ENCODE data around the gene FBXO34.

Gene FBXO34

DNA sequence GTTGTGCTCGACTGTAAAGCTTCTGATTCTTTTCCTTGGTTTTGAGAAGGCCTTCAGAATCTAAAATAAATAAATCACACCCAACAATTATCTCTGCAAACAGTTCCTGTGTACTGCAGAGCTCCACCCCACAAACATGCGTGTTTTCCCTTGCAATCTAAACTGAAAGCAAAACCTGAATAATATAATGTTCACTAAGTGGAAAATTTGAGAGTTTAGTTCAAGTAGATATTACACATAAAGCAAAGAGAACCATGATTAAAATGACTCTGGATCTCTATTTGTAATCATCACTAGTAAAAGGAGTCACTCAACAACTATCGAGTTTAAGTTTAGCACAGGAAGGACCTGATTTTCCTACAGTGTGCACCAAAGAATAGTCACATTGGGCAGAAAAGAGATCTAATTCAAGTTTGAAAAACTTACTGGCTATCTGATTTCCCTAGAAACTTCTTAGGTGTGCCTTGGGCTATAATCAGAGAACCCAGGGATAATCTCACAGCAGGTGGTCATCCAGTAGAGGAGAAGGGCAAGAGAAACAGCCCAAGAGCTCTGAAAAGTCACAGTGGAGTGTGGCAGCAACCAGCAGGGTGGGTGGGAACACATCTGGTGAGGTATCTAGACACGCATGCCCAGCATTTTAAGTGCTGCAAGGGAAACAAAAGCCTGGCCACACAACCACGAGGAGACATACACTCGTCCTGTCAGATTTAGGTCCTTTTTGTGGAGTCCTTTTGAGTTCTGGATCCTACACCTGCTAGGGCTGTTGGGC lies 115.0 kb downstream of the FBXO34 start:
- peak overlapping the region; percentile 49 for H3K4me3 Mint-ChIP-seq
- peaks cover 76% of the 10 kb centered on the region for H3K36me3 Mint-ChIP-seq (ENCODE audit: low read depth)
- peak overlapping the region; percentile 94 for H3K27ac Mint-ChIP-seq
- no peaks in the 10 kb centered on the region for H3K27me3 Mint-ChIP-seq
- peaks cover 52% of the 10 kb centered on the region for H3K4me1 Mint-ChIP-seq (ENCODE audit: low read depth)
- no peaks in the 10 kb centered on the region for H3K9me3 Mint-ChIP-seq

DNA sequence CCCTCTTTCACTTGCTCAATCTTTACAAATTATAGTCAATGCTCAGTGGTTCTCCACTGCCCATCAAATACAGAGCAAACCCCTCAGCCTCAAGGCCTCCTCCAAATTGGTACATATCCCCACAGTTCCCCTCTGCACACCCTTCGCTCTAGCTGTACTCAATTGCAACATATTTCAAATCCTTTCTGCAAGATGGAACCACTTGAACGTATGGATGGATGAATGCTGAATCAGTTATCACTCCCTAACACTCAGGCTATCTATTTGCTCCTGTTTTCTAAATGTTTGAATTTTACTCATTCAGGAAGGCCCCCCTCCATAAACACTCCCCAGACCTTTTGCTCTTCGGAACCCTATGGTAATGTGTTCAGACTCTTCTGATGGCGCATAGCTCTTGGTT lies 115.9 kb downstream of the FBXO34 start:
- Mint-ChIP-seq H3K36me3 (ENCODE audit: low read depth) (peaks cover 71% of the 10 kb centered on the region), H3K4me1 (ENCODE audit: low read depth) (peaks cover 52% of the 10 kb centered on the region), H3K4me3 (no peak overlapping the region), H3K27me3 (no peaks in the 10 kb centered on the region), H3K9me3 (no peaks in the 10 kb centered on the region), H3K27ac (peak overlapping the region; percentile 94)

DNA sequence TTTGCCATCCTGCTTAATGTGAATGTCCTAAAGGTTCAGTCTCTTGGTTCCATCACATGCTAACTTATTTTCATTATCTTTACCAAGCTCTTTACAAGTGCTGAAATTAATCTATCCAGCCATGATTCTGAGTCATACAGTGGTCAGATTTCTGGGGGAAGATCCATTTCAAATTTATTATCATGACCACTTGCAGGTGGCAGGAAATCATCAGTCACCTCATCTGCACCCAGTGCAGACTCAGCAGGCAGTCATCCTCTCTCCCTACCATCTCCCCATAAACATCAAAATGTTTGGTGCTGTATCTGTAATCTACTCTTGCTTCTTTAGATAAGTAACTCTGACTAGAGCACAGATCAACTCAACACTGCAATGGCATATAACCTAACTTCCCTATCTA lies 116.9 kb downstream of the FBXO34 start:
- Mint-ChIP-seq H3K27me3 (no peaks in the 10 kb centered on the region), H3K9me3 (no peaks in the 10 kb centered on the region), H3K4me1 (ENCODE audit: low read depth) (peaks cover 52% of the 10 kb centered on the region), H3K36me3 (ENCODE audit: low read depth) (peaks cover 64% of the 10 kb centered on the region), H3K27ac (peak overlapping the region; percentile 83), H3K4me3 (no peak overlapping the region)

DNA sequence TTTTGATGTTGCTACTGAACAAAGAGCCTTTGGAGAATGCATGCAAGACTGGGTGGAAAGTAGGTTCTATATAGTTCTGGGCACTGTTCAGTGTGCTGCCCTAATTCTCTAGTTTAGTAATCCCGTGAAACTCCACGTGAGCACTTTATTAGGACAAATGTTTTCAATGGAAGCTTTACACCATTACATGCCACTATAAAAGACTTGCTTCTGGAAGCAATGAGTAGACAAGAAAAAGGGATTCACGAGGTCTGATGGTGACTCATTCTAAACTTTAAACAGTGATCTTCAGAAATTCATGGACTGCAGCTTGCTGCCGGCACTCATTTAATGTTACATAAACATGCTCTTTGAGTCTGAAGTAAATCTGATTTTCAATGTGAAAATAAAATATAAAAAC lies 118.1 kb downstream of the FBXO34 start:
- Mint-ChIP-seq H3K36me3 (ENCODE audit: low read depth) (peaks cover 55% of the 10 kb centered on the region), H3K9me3 (no peaks in the 10 kb centered on the region), H3K27me3 (no peaks in the 10 kb centered on the region), H3K4me3 (no peak overlapping the region), H3K4me1 (ENCODE audit: low read depth) (peaks cover 49% of the 10 kb centered on the region), H3K27ac (peak overlapping the region; percentile 83)

DNA sequence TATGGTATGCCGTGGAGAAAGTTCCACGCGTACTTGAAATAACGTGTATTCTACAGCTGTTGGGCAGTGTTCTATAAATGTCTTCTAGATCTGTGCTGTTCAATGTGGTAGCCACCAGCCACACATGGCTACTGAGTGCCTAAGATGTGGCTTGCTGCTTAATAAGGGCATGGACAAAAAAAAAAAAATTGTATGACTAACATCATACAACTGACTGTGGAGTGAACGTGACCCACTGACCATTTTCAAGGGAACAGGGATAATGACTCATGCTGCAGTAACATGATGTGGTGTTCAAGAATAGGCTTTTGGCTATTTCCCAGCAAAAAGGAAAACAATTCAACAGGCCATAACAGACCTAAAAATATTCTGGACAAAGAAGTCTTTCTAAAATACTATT lies 127.5 kb downstream of the FBXO34 start:
- peaks cover 20% of the 10 kb centered on the region for H3K36me3 Mint-ChIP-seq (ENCODE audit: low read depth)
- H3K9me3 Mint-ChIP-seq: no peaks in the 10 kb centered on the region
- no peak overlapping the region for H3K4me3 Mint-ChIP-seq
- no peak overlapping the region for H3K27ac Mint-ChIP-seq
- peaks cover 29% of the 10 kb centered on the region for H3K4me1 Mint-ChIP-seq (ENCODE audit: low read depth)
- H3K27me3 Mint-ChIP-seq: no peaks in the 10 kb centered on the region

DNA sequence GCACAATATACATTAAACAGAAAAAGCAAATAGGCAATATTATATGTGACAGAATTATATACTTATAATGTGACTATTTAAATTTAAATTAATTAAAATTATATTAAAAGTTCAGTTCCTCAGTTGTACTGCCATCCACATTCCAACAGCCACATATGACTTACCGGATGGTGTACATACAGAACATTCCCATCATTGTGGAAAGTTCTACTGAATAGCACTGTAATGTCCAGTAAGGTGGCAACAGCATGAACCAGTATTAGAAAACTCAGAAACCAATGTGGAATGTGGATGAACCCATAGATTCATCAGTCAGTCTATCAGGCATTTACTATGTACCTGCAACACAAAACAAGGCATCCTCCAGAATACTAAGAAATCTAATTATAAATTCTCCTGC lies 128.0 kb downstream of the FBXO34 start:
- H3K36me3 Mint-ChIP-seq (ENCODE audit: low read depth): peaks cover 20% of the 10 kb centered on the region
- no peaks in the 10 kb centered on the region for H3K27me3 Mint-ChIP-seq
- no peak overlapping the region for H3K27ac Mint-ChIP-seq
- no peaks in the 10 kb centered on the region for H3K9me3 Mint-ChIP-seq
- H3K4me1 Mint-ChIP-seq (ENCODE audit: low read depth): peaks cover 34% of the 10 kb centered on the region
- H3K4me3 Mint-ChIP-seq: no peak overlapping the region

DNA sequence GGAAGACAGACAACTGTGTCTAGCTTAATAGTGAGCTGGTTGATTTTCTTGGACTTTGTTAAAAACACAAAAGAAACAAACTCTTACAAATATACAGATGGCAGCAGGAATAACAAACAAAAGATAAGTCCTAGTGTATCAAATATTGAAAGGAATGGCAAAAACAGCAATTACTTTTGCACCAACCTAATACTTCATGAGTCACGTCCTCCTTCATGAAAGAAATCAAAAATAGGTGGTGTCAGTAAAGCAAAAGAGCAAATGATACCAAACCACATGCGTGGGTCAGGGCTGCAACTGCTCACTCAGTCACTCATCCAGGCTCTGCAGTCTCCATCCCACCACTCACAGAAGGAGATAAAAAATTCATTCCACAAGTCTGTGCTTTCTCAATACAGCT lies 128.6 kb downstream of the FBXO34 start:
- peaks cover 39% of the 10 kb centered on the region for H3K4me1 Mint-ChIP-seq (ENCODE audit: low read depth)
- H3K9me3 Mint-ChIP-seq: no peaks in the 10 kb centered on the region
- no peaks in the 10 kb centered on the region for H3K27me3 Mint-ChIP-seq
- peak overlapping the region; percentile 8 for H3K27ac Mint-ChIP-seq
- peaks cover 19% of the 10 kb centered on the region for H3K36me3 Mint-ChIP-seq (ENCODE audit: low read depth)
- no peak overlapping the region for H3K4me3 Mint-ChIP-seq

DNA sequence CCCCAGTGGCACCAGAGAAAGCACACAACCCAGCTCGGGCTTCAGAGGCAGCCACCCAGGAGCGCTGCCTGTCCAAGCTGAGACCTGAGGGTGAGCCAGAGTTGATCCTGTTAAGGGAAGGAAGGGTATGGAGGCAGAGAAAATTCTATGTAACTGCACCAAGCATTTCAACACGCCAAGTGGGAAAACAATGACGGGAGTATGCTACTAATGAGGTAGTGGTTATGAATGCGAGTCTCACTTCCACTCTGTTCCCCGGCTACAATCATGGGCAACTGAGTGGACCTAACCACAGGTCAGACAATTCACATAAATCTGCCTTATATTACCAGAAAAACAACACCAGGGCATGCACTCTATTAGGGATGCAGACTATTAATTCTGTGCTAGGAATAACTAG lies 130.5 kb downstream of the FBXO34 start:
- Mint-ChIP-seq H3K4me1 (ENCODE audit: low read depth) (peaks cover 44% of the 10 kb centered on the region), H3K27me3 (no peaks in the 10 kb centered on the region), H3K36me3 (ENCODE audit: low read depth) (peaks cover 4% of the 10 kb centered on the region), H3K27ac (no peak overlapping the region), H3K9me3 (no peaks in the 10 kb centered on the region), H3K4me3 (no peak overlapping the region)

Measured in stimulated activated naive CD8-positive, alpha-beta T cell treated with anti-CD3 and anti-CD28 coated beads, Interleukin-15, Interleukin-2, amounts not matched to agents 100 ng/mL and 50 ng/mL, for 24 hours (primary cell).